KOPT-K1 (cell line): ENCODE measurements around the gene ACTN1.

Experiments
- H3K27ac ChIP-seq: fragments of 200-600 bp; sonication (generic); 2 replicates; pipeline ENCODE4 v1.5.1; 2016; ENCODE audit warnings: antibody characterized with exemption, mild to moderate bottlenecking, low read depth, low read length; ENCODE audit not compliant: poor library complexity, severe bottlenecking
- H3K36me3 ChIP-seq: fragments of 200-600 bp; sonication (generic); 2 replicates; pipeline ENCODE4 v1.5.1; 2017; ENCODE audit warnings: antibody characterized with exemption, mild to moderate bottlenecking, low read length, moderate library complexity; ENCODE audit not compliant: insufficient read depth
- H3K9me3 ChIP-seq: fragments of 200-600 bp; sonication (generic); 2 replicates; pipeline ENCODE4 v1.5.1; 2017; ENCODE audit warnings: antibody characterized with exemption, low read length, mild to moderate bottlenecking; ENCODE audit not compliant: insufficient read depth, poor library complexity, severe bottlenecking

Gene ACTN1

DNA sequence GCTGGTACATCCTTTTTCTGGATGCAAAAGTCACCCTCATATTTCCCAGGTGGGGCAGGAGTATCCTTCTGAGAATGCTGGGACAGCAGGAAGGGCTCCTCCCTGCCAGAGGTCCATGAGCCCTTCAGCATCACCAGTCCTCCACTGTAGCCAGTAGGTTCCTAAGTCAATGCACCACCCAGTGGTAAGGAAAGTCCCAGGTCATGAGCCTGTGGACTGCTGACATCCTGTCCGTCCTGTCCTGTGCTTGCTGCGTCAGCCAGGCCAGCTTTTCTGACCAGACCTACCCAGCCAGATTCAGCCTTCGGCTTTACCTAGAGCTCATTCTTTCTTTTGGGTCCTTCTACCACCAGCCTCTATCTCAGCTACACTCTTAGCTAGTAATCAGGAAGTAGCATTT is 23.0 kb upstream of the ACTN1 start:
- Histone ChIP-seq H3K36me3 (no peaks in the 10 kb centered on the region), H3K9me3 (no peaks in the 10 kb centered on the region), H3K27ac (no peak overlapping the region)

DNA sequence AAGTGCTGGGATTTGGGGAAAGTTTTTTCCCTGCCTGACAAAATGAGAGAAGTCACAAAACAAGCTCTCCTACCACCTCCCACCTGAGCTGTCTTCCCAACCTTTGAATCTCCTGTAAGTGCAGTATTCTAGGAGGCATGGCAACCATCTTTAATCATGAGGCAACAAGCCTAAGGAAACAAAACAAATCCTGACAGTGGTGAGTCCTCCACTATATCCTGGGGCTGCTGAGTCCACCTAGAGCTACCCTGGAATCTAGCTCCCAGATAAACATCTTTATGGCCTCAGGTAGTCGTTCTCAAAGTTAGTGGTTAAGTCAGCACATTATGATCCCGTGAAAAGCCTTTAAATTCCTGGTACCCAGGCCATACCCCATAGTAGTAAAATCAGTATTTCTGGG is 22.3 kb upstream of the ACTN1 start:
- no peaks in the 10 kb centered on the region for H3K36me3 ChIP-seq
- no peak overlapping the region for H3K27ac ChIP-seq
- H3K9me3 ChIP-seq: no peaks in the 10 kb centered on the region

DNA sequence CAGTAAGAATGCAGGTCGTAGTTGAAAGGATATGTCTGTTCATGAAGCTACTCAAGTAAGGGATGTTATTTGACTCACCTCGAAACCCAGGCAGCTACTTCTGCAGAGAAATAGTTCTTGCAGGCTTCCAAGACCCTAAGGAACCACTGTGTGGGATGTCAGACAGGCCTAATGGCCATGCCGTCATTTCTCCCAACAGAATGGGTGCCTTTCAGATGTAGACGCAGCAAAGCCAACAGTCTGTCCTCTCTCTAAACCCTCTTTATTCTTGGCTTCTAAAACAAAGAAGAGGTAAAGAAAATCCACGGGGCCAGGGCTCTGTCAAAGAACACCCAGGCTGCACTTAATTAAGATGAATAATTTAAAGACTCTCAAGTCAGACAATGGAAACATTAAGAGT is 19.0 kb upstream of the ACTN1 start:
- H3K36me3 ChIP-seq: no peaks in the 10 kb centered on the region
- H3K9me3 ChIP-seq: no peaks in the 10 kb centered on the region
- no peak overlapping the region for H3K27ac ChIP-seq

DNA sequence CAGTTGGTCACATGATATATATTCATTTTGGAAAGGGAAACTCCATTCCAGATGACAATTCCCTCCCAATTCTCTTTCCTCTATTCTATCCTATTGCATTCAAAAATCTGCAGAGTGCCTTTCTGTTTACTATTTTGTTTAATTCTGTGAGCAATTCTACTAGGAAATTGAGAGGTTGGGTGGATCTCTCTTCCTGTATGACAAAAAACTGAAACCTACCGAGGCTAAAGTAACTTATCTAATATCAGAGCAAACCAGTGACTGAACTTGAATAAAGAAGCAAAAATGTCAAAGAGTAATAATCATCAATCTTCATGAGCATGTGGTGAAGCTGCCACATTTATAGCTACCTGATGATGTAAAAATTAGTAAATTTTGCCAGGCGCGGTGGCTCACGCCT is 16.6 kb upstream of the ACTN1 start:
- Histone ChIP-seq H3K9me3 (no peaks in the 10 kb centered on the region), H3K36me3 (no peaks in the 10 kb centered on the region), H3K27ac (no peak overlapping the region)

- H3K9me3 ChIP-seq: no peaks in the 10 kb centered on the region
- no peak overlapping the region for H3K27ac ChIP-seq
- H3K36me3 ChIP-seq: no peaks in the 10 kb centered on the region
These were observed 15.0 kb upstream of the ACTN1 start for GRCh38 chr14:68994056-68994455.

- Histone ChIP-seq H3K27ac (no peak overlapping the region), H3K9me3 (no peaks in the 10 kb centered on the region), H3K36me3 (no peaks in the 10 kb centered on the region)
These were observed 8.5 kb upstream of the ACTN1 start for GRCh38 chr14:68987653-68988036.

DNA sequence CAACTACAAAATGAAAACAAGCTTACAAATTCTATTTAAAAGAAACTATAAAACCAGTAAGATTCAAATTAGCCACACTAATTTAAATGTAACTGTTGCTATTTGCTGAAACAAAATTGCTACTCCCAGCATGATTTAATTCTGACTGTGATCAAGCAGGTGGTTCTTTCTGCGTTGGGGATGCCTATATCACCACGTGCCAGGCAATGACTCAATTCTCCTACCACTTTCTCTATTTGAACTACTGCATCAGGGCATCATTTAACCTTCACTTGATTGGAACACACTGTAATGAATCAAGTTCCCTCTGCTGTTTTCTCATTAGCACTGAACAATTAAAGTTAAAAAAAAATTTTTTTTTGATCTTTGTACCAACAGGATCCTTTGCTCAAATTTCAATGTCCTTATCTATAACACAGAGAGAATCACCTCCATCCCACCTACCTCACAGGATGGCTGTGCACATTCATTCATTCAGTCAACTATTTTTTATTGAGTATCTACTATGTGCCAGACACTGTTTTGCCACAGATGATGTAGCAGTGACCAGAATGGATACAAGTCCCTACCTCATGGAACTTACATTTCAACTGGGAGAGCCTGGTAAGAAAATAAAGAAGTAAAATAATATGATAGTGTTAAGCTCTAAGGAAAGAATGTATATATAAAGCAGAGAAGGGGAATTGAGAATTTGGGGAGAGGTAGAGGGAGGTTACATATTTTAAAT is 8.0 kb upstream of the ACTN1 start:
- no peaks in the 10 kb centered on the region for H3K36me3 ChIP-seq
- H3K27ac ChIP-seq: no peak overlapping the region
- no peaks in the 10 kb centered on the region for H3K9me3 ChIP-seq

DNA sequence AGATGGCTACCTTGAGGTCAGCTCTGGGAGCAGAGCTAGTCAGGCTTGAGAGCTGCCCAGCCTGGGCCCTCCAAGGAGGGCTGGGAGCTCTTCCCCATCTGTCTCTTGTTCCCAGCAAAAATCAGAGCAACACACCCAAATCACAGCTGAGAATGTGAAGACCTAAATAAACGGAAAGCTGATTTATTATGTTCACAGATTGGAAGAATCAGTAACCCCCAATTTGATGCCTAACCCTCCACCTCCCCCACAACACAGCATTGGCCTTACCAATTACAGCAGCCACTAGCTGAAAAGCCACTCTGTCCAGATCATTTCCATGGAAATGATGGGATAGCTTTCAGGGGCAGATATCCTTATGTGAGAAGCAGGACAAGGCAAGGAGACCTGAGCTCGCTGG is 7.1 kb upstream of the ACTN1 start:
- Histone ChIP-seq H3K27ac (no peak overlapping the region), H3K36me3 (no peaks in the 10 kb centered on the region), H3K9me3 (no peaks in the 10 kb centered on the region)

DNA sequence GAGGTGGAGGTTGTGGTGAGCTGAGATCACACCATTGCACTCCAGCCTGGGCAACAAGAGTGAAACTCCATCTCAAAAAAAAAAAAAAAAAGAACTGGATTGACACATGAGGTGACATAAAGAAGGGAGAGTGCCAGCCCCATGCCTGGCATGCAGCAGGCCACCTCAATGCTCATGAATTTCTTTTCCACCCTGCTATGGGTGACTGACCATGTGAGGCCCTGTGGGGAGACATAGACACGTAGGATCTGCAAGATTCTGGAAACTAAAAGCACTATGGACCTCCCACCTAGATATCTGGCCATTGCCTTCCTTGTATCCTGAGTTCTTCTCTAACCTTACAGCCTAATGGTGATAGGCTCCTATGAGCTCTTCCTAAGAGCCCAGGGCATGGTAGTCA is 5.6 kb upstream of the ACTN1 start:
- Histone ChIP-seq H3K27ac (no peak overlapping the region), H3K9me3 (no peaks in the 10 kb centered on the region), H3K36me3 (no peaks in the 10 kb centered on the region)

GRCh38 chr14:68983191-68983590 is 4.1 kb upstream of the ACTN1 start:
- Histone ChIP-seq H3K27ac (no peak overlapping the region), H3K36me3 (no peaks in the 10 kb centered on the region), H3K9me3 (no peaks in the 10 kb centered on the region)

DNA sequence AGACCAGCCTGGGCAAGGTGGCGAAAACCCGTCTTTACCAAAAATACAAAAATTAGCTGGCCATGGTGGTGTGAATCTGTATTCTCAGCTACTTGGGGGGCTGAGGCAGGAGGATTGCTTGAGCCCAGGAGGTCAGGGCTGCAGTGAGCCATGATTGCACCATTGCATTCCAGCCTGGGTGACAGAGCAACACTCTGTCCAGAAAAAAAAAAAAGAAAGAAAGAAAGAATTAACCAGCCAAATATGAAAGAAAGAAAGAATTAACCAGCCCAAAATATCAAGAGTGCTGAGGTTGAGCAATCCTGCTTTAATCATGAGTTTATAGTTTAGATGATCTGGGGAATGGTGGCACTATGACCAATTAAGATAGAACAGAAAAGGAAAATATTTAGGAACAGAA is 3.5 kb upstream of the ACTN1 start:
- Histone ChIP-seq H3K9me3 (no peaks in the 10 kb centered on the region), H3K36me3 (no peaks in the 10 kb centered on the region), H3K27ac (no peak overlapping the region)

DNA sequence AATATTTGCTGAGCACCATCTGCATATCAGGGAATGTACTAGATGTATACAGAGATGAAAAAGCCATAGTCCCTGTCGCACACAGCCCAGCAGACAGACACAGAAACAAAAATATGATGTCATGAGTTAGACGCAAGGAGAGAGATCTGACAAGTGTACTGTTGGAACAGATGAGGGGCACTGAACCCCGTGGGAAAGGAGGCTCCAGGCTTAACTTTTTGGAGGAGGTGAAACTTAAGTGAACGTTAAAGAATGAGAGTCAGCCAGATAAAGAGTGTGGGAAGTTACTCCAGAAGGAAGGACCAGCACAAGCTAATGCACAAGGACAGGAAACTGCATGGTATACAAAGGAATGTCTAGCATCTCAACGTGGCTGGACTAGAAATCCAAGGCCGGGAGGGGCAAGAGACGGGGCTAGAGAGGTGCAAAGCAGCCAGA is 2.5 kb upstream of the ACTN1 start:
- no peaks in the 10 kb centered on the region for H3K9me3 ChIP-seq
- no peaks in the 10 kb centered on the region for H3K36me3 ChIP-seq
- H3K27ac ChIP-seq: no peak overlapping the region

- no peaks in the 10 kb centered on the region for H3K36me3 ChIP-seq
- no peak overlapping the region for H3K27ac ChIP-seq
- no peaks in the 10 kb centered on the region for H3K9me3 ChIP-seq
These were observed 2.0 kb upstream of the ACTN1 start for GRCh38 chr14:68981139-68981538.

DNA sequence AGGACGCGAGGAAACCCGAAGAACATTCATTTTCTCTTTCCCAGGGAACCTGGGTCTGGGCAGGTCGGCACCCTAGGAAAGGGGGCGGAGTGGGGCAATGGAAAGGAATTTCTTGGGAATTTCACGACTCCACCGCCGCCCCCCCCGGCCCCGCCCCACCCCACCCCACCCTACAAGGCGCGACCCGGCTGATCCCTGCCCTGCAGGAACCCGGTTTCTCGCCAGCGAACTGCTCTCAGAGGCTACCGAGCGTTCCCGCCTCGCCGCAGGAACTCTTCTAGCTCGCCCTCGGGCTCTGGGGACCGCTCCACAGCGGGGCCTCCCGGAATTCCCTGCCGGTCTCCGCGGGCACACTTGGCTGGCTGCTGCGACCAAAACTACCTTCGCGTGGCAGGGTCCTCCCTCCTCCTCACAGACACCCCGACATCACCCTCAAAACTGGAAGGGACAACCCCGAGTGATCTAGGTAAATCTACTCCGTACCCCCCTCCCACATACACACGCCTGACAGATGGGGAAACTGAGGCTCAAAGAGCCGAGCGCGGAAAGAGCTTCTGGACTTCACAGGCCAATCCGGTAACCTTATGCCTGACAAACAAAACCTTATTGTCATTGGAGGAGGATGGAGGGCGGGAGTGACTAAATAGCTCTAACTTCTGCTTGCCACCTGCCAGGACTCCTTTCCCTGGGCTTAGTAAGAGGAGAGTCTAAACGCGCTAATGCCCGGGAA is 785 bp upstream of the ACTN1 start:
- H3K27ac ChIP-seq: no peak overlapping the region
- H3K9me3 ChIP-seq: no peaks in the 10 kb centered on the region
- H3K36me3 ChIP-seq: no peaks in the 10 kb centered on the region

GRCh38 chr14:68978172-68978911 is 760 bp downstream of the ACTN1 start:
- H3K9me3 ChIP-seq: peaks cover 4% of the 10 kb centered on the region
- no peaks in the 10 kb centered on the region for H3K36me3 ChIP-seq
- peak overlapping the region; percentile 4 for H3K27ac ChIP-seq
